ENCODE results near the gene SPATS2L.

DNA sequence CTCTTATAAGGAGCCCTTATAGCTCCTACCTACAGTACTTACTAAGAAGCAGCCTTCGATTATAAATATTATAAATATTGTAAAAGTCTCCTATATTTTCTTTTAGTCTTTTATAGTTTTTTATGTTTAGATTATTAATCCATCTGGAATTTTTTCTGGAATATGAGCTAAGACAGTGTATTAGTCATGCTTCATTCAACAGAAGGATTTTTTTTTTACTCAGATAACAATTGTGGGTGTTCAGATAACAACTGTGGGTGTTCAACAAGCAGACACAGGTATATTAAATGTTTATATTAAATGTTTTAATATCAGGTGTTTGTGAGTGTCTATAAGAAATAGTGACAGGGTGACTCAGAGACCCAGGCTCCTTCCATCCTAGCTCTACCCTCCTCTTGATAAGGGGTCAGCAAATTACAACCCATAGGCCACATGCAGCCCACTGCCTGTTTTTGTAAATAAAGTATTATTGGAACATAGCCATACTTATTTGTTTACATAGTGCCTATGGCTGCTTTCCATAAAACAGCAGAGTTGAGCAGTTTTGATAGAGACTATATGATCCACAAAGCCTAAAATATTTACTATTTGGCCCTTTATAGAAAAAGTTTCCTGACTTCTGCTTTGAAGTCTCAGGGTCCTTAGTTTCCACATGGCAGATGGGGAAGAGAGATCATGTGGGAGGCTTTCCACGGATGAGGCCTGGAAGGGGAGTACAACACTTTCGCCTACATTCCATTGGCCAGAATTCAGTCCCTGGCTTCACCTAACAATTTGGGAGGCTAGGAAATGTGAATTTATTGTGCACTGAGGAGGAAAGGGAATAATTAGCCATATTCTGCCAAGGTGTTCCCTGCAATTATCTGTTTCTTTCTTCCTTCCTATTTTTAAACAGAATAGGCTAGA is 4.3 kb upstream of the SPATS2L start:
- TF ChIP-seq, protein P1, sequence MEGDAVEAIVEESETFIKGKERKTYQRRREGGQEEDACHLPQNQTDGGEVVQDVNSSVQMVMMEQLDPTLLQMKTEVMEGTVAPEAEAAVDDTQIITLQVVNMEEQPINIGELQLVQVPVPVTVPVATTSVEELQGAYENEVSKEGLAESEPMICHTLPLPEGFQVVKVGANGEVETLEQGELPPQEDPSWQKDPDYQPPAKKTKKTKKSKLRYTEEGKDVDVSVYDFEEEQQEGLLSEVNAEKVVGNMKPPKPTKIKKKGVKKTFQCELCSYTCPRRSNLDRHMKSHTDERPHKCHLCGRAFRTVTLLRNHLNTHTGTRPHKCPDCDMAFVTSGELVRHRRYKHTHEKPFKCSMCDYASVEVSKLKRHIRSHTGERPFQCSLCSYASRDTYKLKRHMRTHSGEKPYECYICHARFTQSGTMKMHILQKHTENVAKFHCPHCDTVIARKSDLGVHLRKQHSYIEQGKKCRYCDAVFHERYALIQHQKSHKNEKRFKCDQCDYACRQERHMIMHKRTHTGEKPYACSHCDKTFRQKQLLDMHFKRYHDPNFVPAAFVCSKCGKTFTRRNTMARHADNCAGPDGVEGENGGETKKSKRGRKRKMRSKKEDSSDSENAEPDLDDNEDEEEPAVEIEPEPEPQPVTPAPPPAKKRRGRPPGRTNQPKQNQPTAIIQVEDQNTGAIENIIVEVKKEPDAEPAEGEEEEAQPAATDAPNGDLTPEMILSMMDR (IDR thresholded peaks at IDR 0.05): no peak
- TF ChIP-seq POLR2A (IDR thresholded peaks at IDR 0.05) (no peak), POLR2AphosphoS5 (IDR thresholded peaks at IDR 0.05) (no peak), EP300 (IDR thresholded peaks at IDR 0.05) (no peak)
